Neural cell (in vitro differentiated cells): ENCODE results near the gene AGBL1. TPM values are rescaled to one million over a fixed set of nuclear protein-coding genes. Genes with fewer than 3 reads are reported as not detected.

Experiments
- H2AFZ ChIP-seq: fragments of 200-600, 300-800 bp; sonication (generic), shearing (Covaris generic); 2 replicates; pipeline ENCODE4 v1.6.0; 2014; ENCODE audit warnings: low read depth, mild to moderate bottlenecking, antibody characterized with exemption, low read length, moderate library complexity
- H3F3A ChIP-seq: fragments of 200-600 bp; shearing (Covaris generic); 2 replicates; pipeline ENCODE4 v1.6.1; 2016; ENCODE audit warnings: mild to moderate bottlenecking, moderate library complexity, mixed read lengths, antibody characterized with exemption, low read length; ENCODE audit not compliant: insufficient read depth, poor library complexity, severe bottlenecking
- H3K27ac ChIP-seq: fragments of 200-600, 300-800 bp; sonication (generic), shearing (Covaris generic); 2 replicates; pipeline ENCODE4 v1.5.1; 2014; ENCODE audit warnings: mild to moderate bottlenecking, low read length, moderate library complexity
- H3K27me3 ChIP-seq: fragments of 300-800, 200-600 bp; sonication (generic), shearing (Covaris generic); 2 replicates; pipeline ENCODE4 v1.6.0; 2014; ENCODE audit warnings: mild to moderate bottlenecking, low read depth, low read length, moderate library complexity; ENCODE audit not compliant: insufficient read depth
- H3K36me3 ChIP-seq: fragments of 300-800, 200-600 bp; sonication (generic), shearing (Covaris generic); 2 replicates; pipeline ENCODE4 v1.5.1; 2014; ENCODE audit warnings: mild to moderate bottlenecking, antibody characterized with exemption, low read length, moderate library complexity; ENCODE audit not compliant: insufficient read depth
- H3K4me2 ChIP-seq: fragments of 300-800, 200-600 bp; sonication (generic), shearing (Covaris generic); 2 replicates; pipeline ENCODE4 v1.6.0; 2014; ENCODE audit warnings: mild to moderate bottlenecking, low read length
- H3K4me3 ChIP-seq: fragments of 300-800, 200-600 bp; sonication (generic), shearing (Covaris generic); 2 replicates; pipeline ENCODE4 v1.5.1; 2014; ENCODE audit warnings: mild to moderate bottlenecking, low read length, moderate library complexity
- H3K79me2 ChIP-seq: fragments of 200-600 bp; shearing (Covaris generic); replicated peaks from 2 replicates; pipeline ENCODE4 v1.6.0; 2014; ENCODE audit warnings: mild to moderate bottlenecking, low read length, moderate library complexity; ENCODE audit not compliant: insufficient read depth
- H3K9ac ChIP-seq: fragments of 300-800, 200-600 bp; sonication (generic), shearing (Covaris generic); 2 replicates; pipeline ENCODE4 v1.6.1; 2016; ENCODE audit warnings: mild to moderate bottlenecking, low read length, mixed read lengths
- H3K9me2 ChIP-seq: fragments of 200-600 bp; shearing (Covaris generic); 2 replicates; pipeline ENCODE4 v1.6.1; 2016; ENCODE audit warnings: mild to moderate bottlenecking, low read length, mixed read lengths; ENCODE audit not compliant: insufficient read depth
- H3K9me3 ChIP-seq: fragments of 200-600, 300-800 bp; sonication (generic), shearing (Covaris generic); 2 replicates; pipeline ENCODE4 v1.6.1; 2016; ENCODE audit warnings: mild to moderate bottlenecking, mixed run types, low read length, moderate library complexity, mixed read lengths
- H4K20me1 ChIP-seq: fragments of 200-600 bp; shearing (Covaris generic); 2 replicates; pipeline ENCODE4 v1.6.1; 2016; ENCODE audit warnings: mild to moderate bottlenecking, mixed run types; ENCODE audit not compliant: insufficient read depth
- CTCF ChIP-seq: fragments of 450-650 bp; IDR thresholded peaks from 2 replicates; pipeline ENCODE4 v1.5.1; 2014; ENCODE audit warnings: antibody characterized with exemption, mild to moderate bottlenecking, moderate library complexity; ENCODE audit not compliant: poor library complexity, severe bottlenecking
- EP300 ChIP-seq: fragments of 450-650 bp; conservative IDR thresholded peaks from 2 replicates; pipeline ENCODE4 v1.6.1; 2014; ENCODE audit warnings: antibody characterized with exemption, mild to moderate bottlenecking, moderate library complexity; ENCODE audit not compliant: poor library complexity, severe bottlenecking
- EZH2 ChIP-seq: fragments of 200-600, 300-800 bp; shearing (Covaris generic), sonication (generic); IDR thresholded peaks from 2 replicates; pipeline ENCODE4 v1.6.1; 2014; ENCODE audit warnings: antibody characterized with exemption, low read length, borderline replicate concordance, mild to moderate bottlenecking; ENCODE audit not compliant: insufficient read depth, poor library complexity, severe bottlenecking
- MXI1 ChIP-seq: fragments of 450-650 bp; conservative IDR thresholded peaks from 2 replicates; pipeline ENCODE4 v1.6.1; 2014; ENCODE audit warnings: antibody characterized with exemption, mild to moderate bottlenecking; ENCODE audit not compliant: poor library complexity, severe bottlenecking
- POLR2AphosphoS5 ChIP-seq: IDR thresholded peaks from 2 replicates; pipeline ENCODE4 v1.6.1; 2012
- RAD21 ChIP-seq: fragments of 450-650 bp; conservative IDR thresholded peaks from 2 replicates; pipeline ENCODE4 v1.6.1; 2014; ENCODE audit warnings: antibody characterized with exemption, mild to moderate bottlenecking, moderate library complexity
- REST ChIP-seq: IDR thresholded peaks from 2 replicates; pipeline ENCODE4 v1.6.1; 2012; ENCODE audit warnings: borderline replicate concordance
- SMC3 ChIP-seq: fragments of 450-650 bp; conservative IDR thresholded peaks from 2 replicates; pipeline ENCODE4 v1.6.1; 2014; ENCODE audit warnings: antibody characterized with exemption, mild to moderate bottlenecking, moderate library complexity; ENCODE audit not compliant: poor library complexity
- TAF1 ChIP-seq: IDR thresholded peaks from 2 replicates; pipeline ENCODE4 v1.6.1; 2012; ENCODE audit warnings: low read depth
- polyA plus RNA-seq: library from polyadenylated mRNA; depleted of rRNA; stranded (reverse); fragments of >200 nt; gene quantifications from 2 replicates; pipeline ENCODE4 v1.2.3, GENCODE V29; 2014

AGBL1 gene
- polyA plus RNA-seq, 1 donor from 2014 or later = 0.12 TPM

GRCh38 chr15:86229936-86230335 lies 150.3 kb downstream of the AGBL1 start:
- no peak overlapping the region for H3K9ac ChIP-seq
- H3K27ac ChIP-seq = no peak overlapping the region
- TF ChIP-seq RAD21 (no peak), CTCF (no peak), POLR2AphosphoS5 (no peak), SMC3 (no peak), EZH2 (no peak), MXI1 (no peak), TAF1 (no peak), REST (no peak), EP300 (no peak)
- H3K4me2 ChIP-seq = no peak overlapping the region
- no peaks in the 10 kb centered on the region for H4K20me1 ChIP-seq
- no peaks in the 10 kb centered on the region for H3F3A ChIP-seq
- no peaks in the 10 kb centered on the region for H3K27me3 ChIP-seq
- no peaks in the 10 kb centered on the region for H3K9me3 ChIP-seq
- H3K79me2 ChIP-seq = no peaks in the 10 kb centered on the region
- no peak overlapping the region for H3K4me3 ChIP-seq
- H3K36me3 ChIP-seq = no peaks in the 10 kb centered on the region
- H2AFZ ChIP-seq = no peak overlapping the region
- H3K9me2 ChIP-seq = no peaks in the 10 kb centered on the region

- Histone ChIP-seq H2AFZ (no peak overlapping the region), H3K9me2 (no peaks in the 10 kb centered on the region), H3K9ac (no peak overlapping the region), H4K20me1 (no peaks in the 10 kb centered on the region), H3K9me3 (no peaks in the 10 kb centered on the region), H3K4me3 (no peak overlapping the region), H3F3A (no peaks in the 10 kb centered on the region), H3K4me2 (no peak overlapping the region), H3K79me2 (no peaks in the 10 kb centered on the region), H3K36me3 (no peaks in the 10 kb centered on the region), H3K27ac (peak overlapping the region; percentile 22), H3K27me3 (no peaks in the 10 kb centered on the region)
- TF ChIP-seq EP300 = no peak
- TF ChIP-seq MXI1 = no peak
- TF ChIP-seq TAF1 = no peak
- peak; percentile 89 for TF ChIP-seq RAD21
- peak; percentile 87 for TF ChIP-seq SMC3
- no peak for TF ChIP-seq EZH2
- no peak for TF ChIP-seq POLR2AphosphoS5
- no peak for TF ChIP-seq REST
- peak; percentile 87 for TF ChIP-seq CTCF
Measured at GRCh38 chr15:86231864-86232721, 152.4 kb downstream of the AGBL1 start.
